Neural cell (in vitro differentiated cells): Measurements from ENCODE around the gene SEZ6L2. TPM values are rescaled to one million over a fixed set of nuclear protein-coding genes. Genes with fewer than 3 reads are reported as not detected.

Source experiments
- H2AFZ ChIP-seq: fragments of 200-600, 300-800 bp; sonication (generic), shearing (Covaris generic); 2 replicates; pipeline ENCODE4 v1.6.0; 2014; ENCODE audit warnings: low read depth, mild to moderate bottlenecking, antibody characterized with exemption, low read length, moderate library complexity
- H3F3A ChIP-seq: fragments of 200-600 bp; shearing (Covaris generic); 2 replicates; pipeline ENCODE4 v1.6.1; 2016; ENCODE audit warnings: mild to moderate bottlenecking, moderate library complexity, mixed read lengths, antibody characterized with exemption, low read length; ENCODE audit not compliant: insufficient read depth, poor library complexity, severe bottlenecking
- H3K27ac ChIP-seq: fragments of 200-600, 300-800 bp; sonication (generic), shearing (Covaris generic); 2 replicates; pipeline ENCODE4 v1.5.1; 2014; ENCODE audit warnings: mild to moderate bottlenecking, low read length, moderate library complexity
- H3K27me3 ChIP-seq: fragments of 300-800, 200-600 bp; sonication (generic), shearing (Covaris generic); 2 replicates; pipeline ENCODE4 v1.6.0; 2014; ENCODE audit warnings: mild to moderate bottlenecking, low read depth, low read length, moderate library complexity; ENCODE audit not compliant: insufficient read depth
- H3K36me3 ChIP-seq: fragments of 300-800, 200-600 bp; sonication (generic), shearing (Covaris generic); 2 replicates; pipeline ENCODE4 v1.5.1; 2014; ENCODE audit warnings: mild to moderate bottlenecking, antibody characterized with exemption, low read length, moderate library complexity; ENCODE audit not compliant: insufficient read depth
- H3K4me2 ChIP-seq: fragments of 300-800, 200-600 bp; sonication (generic), shearing (Covaris generic); 2 replicates; pipeline ENCODE4 v1.6.0; 2014; ENCODE audit warnings: mild to moderate bottlenecking, low read length
- H3K4me3 ChIP-seq: fragments of 300-800, 200-600 bp; sonication (generic), shearing (Covaris generic); 2 replicates; pipeline ENCODE4 v1.5.1; 2014; ENCODE audit warnings: mild to moderate bottlenecking, low read length, moderate library complexity
- H3K79me2 ChIP-seq: fragments of 200-600 bp; shearing (Covaris generic); replicated peaks from 2 replicates; pipeline ENCODE4 v1.6.0; 2014; ENCODE audit warnings: mild to moderate bottlenecking, low read length, moderate library complexity; ENCODE audit not compliant: insufficient read depth
- H3K9ac ChIP-seq: fragments of 300-800, 200-600 bp; sonication (generic), shearing (Covaris generic); 2 replicates; pipeline ENCODE4 v1.6.1; 2016; ENCODE audit warnings: mild to moderate bottlenecking, low read length, mixed read lengths
- H3K9me2 ChIP-seq: fragments of 200-600 bp; shearing (Covaris generic); 2 replicates; pipeline ENCODE4 v1.6.1; 2016; ENCODE audit warnings: mild to moderate bottlenecking, low read length, mixed read lengths; ENCODE audit not compliant: insufficient read depth
- H3K9me3 ChIP-seq: fragments of 200-600, 300-800 bp; sonication (generic), shearing (Covaris generic); 2 replicates; pipeline ENCODE4 v1.6.1; 2016; ENCODE audit warnings: mild to moderate bottlenecking, mixed run types, low read length, moderate library complexity, mixed read lengths
- H4K20me1 ChIP-seq: fragments of 200-600 bp; shearing (Covaris generic); 2 replicates; pipeline ENCODE4 v1.6.1; 2016; ENCODE audit warnings: mild to moderate bottlenecking, mixed run types; ENCODE audit not compliant: insufficient read depth
- EP300 ChIP-seq: fragments of 450-650 bp; conservative IDR thresholded peaks from 2 replicates; pipeline ENCODE4 v1.6.1; 2014; ENCODE audit warnings: antibody characterized with exemption, mild to moderate bottlenecking, moderate library complexity; ENCODE audit not compliant: poor library complexity, severe bottlenecking
- EZH2 ChIP-seq: fragments of 200-600, 300-800 bp; shearing (Covaris generic), sonication (generic); IDR thresholded peaks from 2 replicates; pipeline ENCODE4 v1.6.1; 2014; ENCODE audit warnings: antibody characterized with exemption, low read length, borderline replicate concordance, mild to moderate bottlenecking; ENCODE audit not compliant: insufficient read depth, poor library complexity, severe bottlenecking
- MXI1 ChIP-seq: fragments of 450-650 bp; conservative IDR thresholded peaks from 2 replicates; pipeline ENCODE4 v1.6.1; 2014; ENCODE audit warnings: antibody characterized with exemption, mild to moderate bottlenecking; ENCODE audit not compliant: poor library complexity, severe bottlenecking
- POLR2AphosphoS5 ChIP-seq: IDR thresholded peaks from 2 replicates; pipeline ENCODE4 v1.6.1; 2012
- RAD21 ChIP-seq: fragments of 450-650 bp; conservative IDR thresholded peaks from 2 replicates; pipeline ENCODE4 v1.6.1; 2014; ENCODE audit warnings: antibody characterized with exemption, mild to moderate bottlenecking, moderate library complexity
- REST ChIP-seq: IDR thresholded peaks from 2 replicates; pipeline ENCODE4 v1.6.1; 2012; ENCODE audit warnings: borderline replicate concordance
- SMC3 ChIP-seq: fragments of 450-650 bp; conservative IDR thresholded peaks from 2 replicates; pipeline ENCODE4 v1.6.1; 2014; ENCODE audit warnings: antibody characterized with exemption, mild to moderate bottlenecking, moderate library complexity; ENCODE audit not compliant: poor library complexity
- TAF1 ChIP-seq: IDR thresholded peaks from 2 replicates; pipeline ENCODE4 v1.6.1; 2012; ENCODE audit warnings: low read depth
- polyA plus RNA-seq: library from polyadenylated mRNA; depleted of rRNA; stranded (reverse); fragments of >200 nt; gene quantifications from 2 replicates; pipeline ENCODE4 v1.2.3, GENCODE V29; 2014
- TF ChIP-seq, protein P1 (sequence below): fragments of 450-650 bp; IDR thresholded peaks from 2 replicates; pipeline ENCODE4 v1.5.1; 2014; ENCODE audit warnings: antibody characterized with exemption, mild to moderate bottlenecking, moderate library complexity; ENCODE audit not compliant: poor library complexity, severe bottlenecking

SEZ6L2 gene
- polyA plus RNA-seq, 1 donor from 2014 or later, result 48.8 TPM

DNA sequence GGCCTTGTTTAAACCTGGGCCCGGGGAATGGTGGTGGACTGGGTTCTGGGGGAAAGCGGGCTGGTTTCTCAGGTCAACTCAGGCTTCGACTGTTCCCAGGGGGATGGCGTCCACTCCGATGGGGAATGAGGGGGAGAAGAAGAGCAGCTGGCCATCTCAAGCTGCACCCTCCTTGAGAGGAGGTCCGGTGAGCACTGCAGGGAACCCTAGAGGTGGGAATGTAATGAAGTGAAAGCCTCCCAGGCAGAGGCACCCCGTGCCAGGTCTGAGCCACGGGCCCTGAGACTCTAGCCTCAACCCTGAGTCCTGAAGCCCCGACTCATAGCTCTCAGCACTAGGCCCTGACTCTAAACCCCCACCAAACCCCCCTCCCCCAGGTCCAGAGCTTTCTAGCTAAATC, 35.1 kb downstream of the SEZ6L2 start:
- H3K79me2 ChIP-seq, result peaks cover 6% of the 10 kb centered on the region
- H2AFZ ChIP-seq, result no peak overlapping the region
- H3K27me3 ChIP-seq, result no peaks in the 10 kb centered on the region
- H3K4me2 ChIP-seq, result no peak overlapping the region
- H3K36me3 ChIP-seq, result no peaks in the 10 kb centered on the region
- no peaks in the 10 kb centered on the region for H3F3A ChIP-seq
- no peaks in the 10 kb centered on the region for H3K9me3 ChIP-seq
- no peaks in the 10 kb centered on the region for H4K20me1 ChIP-seq
- no peak overlapping the region for H3K9ac ChIP-seq
- H3K27ac ChIP-seq, result no peak overlapping the region
- H3K4me3 ChIP-seq, result no peak overlapping the region
- TF ChIP-seq TAF1 (no peak), EP300 (no peak), REST (no peak), SMC3 (no peak), RAD21 (no peak)
- no peaks in the 10 kb centered on the region for H3K9me2 ChIP-seq

DNA sequence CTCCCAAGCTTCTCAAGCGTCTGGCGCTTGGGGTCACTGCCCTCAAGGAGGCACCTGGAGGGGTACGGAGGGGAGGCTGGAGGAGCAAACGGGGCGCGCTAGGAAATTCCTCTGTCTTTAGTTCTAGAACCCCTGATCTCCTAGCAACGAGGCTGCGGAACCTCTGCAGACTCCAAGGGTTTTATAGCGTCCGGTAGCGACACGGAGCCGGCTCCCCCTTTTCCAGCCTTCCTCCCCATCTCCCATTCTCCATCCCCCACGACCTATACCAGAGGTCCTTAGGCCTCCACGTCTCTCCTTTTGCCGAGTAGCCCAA, 35.7 kb downstream of the SEZ6L2 start:
- H3K9ac ChIP-seq, result no peak overlapping the region

More for the DNA sequence above, 35.7 kb downstream of the SEZ6L2 start:
- no peaks in the 10 kb centered on the region for H3K36me3 ChIP-seq
- H3K4me3 ChIP-seq, result peak overlapping the region; percentile 90
- TF ChIP-seq POLR2AphosphoS5, result no peak
- TF ChIP-seq TAF1, result no peak
- TF ChIP-seq MXI1, result no peak
- TF ChIP-seq EZH2, result no peak
- TF ChIP-seq RAD21, result no peak
- TF ChIP-seq SMC3, result peak; percentile 14
- TF ChIP-seq, protein P1, sequence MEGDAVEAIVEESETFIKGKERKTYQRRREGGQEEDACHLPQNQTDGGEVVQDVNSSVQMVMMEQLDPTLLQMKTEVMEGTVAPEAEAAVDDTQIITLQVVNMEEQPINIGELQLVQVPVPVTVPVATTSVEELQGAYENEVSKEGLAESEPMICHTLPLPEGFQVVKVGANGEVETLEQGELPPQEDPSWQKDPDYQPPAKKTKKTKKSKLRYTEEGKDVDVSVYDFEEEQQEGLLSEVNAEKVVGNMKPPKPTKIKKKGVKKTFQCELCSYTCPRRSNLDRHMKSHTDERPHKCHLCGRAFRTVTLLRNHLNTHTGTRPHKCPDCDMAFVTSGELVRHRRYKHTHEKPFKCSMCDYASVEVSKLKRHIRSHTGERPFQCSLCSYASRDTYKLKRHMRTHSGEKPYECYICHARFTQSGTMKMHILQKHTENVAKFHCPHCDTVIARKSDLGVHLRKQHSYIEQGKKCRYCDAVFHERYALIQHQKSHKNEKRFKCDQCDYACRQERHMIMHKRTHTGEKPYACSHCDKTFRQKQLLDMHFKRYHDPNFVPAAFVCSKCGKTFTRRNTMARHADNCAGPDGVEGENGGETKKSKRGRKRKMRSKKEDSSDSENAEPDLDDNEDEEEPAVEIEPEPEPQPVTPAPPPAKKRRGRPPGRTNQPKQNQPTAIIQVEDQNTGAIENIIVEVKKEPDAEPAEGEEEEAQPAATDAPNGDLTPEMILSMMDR, result no peak
- TF ChIP-seq EP300, result no peak
- no peak for TF ChIP-seq REST
- H3K4me2 ChIP-seq, result no peak overlapping the region
- no peaks in the 10 kb centered on the region for H3F3A ChIP-seq
- no peaks in the 10 kb centered on the region for H3K9me2 ChIP-seq
- H3K27ac ChIP-seq, result peak overlapping the region; percentile 82
- peaks cover 6% of the 10 kb centered on the region for H3K79me2 ChIP-seq
- H2AFZ ChIP-seq, result no peak overlapping the region
- no peaks in the 10 kb centered on the region for H4K20me1 ChIP-seq
- no peaks in the 10 kb centered on the region for H3K27me3 ChIP-seq
- no peaks in the 10 kb centered on the region for H3K9me3 ChIP-seq
